ENCODE measurements around the gene RPL37.
"Not testable (repeated sequence)": the region's sequence is repeated elsewhere in the genome, so short reads cannot be mapped to it uniquely, and the experiment has no call there.

RPL37 gene

DNA sequence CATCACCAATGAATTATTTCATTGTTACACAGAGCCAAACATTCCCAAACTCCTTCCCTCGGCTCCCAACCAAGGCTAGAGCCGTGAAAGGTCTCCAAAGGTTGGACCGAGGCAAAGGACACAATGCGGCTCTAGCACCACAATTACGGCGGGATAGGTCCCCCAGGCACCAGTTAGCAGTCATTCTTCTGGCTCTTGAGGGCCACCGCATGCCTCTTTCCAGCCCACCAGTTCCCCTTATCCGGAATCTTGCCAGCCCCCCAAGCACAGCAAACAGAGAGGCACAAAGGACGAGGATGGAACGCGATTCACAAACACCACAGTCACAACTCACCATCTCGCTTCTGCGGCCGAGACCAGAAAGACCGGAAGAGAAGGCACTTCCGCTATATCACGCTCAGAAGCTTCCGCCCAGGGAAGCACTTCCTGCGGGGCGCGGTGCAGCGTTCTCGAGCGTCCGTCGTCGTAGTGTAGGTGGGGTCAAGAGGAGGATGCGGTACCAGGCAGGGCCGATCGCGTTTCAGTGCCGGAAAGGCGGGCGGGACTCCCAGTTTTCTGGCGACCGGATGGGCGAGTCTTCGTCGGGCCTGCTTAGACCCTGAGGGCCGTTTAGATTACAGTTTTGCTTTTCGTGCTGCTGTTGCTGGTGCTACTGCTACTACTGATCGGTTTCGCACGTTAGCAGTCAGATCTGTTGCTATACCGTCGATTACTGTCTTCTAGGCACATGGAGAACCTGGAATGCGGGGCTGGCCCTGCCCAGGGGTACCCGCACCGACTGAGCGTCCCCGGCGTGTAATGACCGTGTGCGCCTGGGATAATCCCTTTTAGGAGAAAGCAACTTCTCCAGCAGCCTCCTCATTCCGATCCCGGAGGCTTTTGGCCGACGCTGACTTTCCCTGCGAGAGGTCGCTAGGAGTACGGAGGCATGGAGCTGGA, at the start of gene RPL37:
TSS of gene RPL37 (minus strand) at position 374 of the 939 bp plus-strand sequence. CDS start at position 337, 37 bp downstream.
- peak; percentile 93 for DNase-seq (ENCODE audit: low read depth in 2 of 2)

DNA sequence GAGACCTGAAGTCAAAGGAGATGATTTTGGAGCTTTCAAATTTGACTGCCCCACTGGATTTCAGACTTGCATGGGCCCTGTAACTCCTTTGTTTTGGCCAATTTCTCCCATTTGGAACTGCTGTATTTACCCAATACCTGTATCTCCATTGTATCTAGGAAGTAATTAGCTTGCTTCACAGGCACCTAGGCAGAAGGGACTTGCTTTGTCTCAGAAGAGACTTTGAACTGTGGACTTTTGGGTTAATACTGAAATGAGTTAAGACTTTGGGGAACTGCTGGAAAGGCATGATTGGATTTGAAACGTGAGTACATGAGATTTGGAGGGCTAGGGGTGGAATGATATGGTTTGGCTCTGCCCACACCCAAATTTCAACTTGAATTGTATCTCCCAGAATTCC, 48.0 kb upstream of the RPL37 start:
- DNase-seq (ENCODE audit: low read depth in 2 of 2), result not testable (repeated sequence)

DNA sequence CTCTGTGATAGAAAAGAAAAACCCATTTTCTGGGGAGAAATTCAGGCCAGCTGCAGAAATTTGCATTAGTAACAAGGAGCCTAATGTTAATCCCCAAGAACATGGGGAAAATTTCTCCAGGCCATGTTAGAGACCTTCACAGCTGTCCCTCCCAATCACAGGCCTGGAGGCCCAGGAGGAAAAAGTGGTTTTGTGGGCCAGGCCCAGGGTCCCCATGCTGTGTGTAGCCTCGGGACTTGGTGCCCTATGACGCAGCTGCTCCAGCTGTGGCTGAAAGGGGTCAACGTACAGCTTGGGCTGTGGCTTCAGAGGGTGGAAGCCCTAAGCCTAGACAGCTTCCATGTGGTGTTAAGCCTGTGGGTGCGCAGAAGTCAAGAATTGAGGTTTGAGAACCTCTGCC, 47.3 kb upstream of the RPL37 start:
- no peak for DNase-seq (ENCODE audit: low read depth in 2 of 2)

DNA sequence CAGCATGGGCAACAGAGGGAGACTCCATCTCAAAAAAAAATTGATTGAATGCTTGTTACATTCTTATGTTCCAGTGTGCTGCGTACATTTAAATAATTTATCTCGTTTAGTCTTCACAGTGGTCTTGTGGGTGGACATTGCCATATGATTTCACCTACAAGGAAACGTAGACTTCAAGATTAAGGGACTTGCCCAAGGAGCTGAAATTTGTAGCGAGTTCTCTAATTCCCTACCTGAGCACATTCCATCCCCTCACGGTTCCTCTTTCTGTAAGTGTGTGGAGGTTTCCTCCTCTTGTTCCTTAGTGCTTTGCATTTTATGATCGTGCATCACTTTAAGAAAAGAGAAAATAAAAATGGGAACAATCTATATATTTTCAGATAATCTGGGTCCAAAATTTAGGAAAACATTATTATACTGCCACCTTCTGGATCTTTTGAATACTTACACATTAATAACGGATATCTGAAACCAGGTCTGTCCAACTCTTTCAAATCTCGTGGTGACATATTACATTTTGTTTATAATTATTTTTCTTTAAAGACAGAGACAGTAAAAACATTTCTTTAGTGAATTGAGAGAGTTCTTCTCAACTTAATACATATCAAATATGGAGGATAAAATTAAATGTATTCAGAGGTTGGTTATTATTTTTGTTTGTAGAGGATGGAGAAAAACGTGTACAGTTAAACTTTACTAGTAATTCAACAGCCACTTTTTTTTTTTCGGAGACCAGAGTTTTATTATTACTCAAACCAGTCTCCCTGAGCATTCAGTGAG, 44.3 kb upstream of the RPL37 start:
- peak; percentile 1 to 3 for DNase-seq (ENCODE audit: low read depth in 2 of 2)

DNA sequence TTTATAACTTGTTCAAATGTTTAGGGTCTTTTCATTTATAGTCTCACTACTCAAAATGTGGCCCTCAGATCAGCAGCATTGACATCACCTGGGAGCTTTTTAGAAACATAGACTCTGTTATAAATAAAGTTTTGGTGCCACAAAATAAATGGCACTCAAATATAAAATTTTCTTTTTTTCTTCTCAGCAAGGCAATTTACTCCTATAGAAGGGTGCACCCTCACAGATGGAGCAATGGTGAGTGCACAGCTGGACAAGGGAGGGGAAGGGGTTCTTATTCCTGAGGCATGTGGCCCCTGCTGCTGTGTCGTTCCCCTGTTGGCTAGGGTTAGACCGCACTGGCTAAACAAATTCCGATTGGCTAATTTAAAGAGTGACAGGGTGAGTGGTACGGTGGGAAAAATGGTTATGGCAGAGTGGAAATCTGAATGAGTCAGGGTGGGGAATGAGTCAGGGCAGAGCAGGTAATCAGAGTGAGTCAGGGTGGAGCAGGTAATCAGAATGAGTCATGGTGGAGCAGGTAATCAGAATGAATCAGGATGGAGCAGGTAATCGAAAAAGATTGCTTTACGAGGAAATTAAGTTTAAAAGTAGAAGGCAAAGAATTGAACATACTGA, 42.5 kb upstream of the RPL37 start:
- DNase-seq (ENCODE audit: low read depth in 2 of 2), result no peak

DNA sequence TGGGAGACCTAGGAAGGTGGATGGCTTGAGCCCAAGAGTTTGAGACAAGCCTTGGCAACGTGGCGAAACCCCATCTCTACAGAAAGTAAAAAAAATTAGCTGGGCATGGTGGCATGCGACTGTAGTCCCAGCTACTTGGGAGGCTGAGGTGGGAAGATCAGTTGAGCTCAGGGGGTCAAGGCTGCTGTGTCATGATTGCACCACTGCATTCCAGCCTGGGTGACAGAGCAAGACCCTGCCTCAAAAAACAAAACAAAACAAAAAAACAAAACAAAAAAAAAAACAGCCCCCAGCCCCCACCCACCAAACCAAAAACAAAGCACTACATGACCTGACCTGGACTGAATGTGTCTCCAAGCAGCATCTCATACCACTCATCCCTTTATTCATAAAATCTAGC, 40.9 kb upstream of the RPL37 start:
- DNase-seq (ENCODE audit: low read depth in 2 of 2), result no peak

DNA sequence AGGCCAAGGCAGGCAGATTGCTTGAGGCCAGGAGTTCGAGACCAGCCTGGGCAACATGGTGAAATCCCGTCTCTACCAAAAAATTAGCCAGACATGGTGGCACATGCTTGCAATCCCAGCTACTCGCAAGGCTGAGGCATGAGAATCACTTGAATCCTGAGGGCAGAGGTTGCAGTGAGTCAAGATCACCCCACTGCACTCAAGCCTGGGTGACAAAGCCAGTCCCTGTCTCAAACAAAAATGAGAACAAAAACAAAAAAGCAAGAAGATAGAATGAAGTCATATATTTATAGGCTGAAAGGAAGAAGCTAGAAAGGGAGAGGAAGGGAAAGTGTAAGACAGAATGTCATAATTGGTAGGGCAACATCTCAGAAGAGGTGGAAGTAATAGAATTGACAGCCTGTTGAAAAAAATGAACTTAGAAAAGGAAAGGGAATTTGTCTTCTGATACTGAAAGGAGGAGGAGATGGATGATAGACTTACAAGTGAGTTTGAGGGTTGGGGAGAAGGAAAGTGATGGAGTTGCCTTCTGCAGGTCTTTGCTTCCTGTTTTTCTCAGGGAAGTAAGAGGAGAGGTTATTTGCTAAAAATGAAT, 38.4 kb upstream of the RPL37 start:
- no peak for DNase-seq (ENCODE audit: low read depth in 2 of 2)

DNA sequence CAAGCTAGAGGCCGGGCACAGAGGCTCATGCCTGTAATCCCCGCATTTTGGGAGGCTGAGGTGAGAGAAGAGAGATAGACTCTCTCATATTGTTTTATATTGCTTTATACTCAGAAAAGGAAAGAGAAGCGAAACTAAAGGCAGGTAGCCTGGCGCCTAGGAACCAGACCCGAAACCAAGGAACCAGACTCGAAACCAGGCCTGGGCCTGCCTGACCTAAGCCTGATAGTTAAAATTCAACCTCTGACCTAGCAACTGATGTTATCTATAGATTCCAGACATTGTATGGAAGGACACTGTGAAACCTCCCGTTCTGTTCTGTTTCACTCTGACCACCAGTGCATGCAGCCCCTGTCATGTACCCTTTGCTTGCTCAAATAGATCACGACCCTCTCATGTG, 37.2 kb upstream of the RPL37 start:
- not testable (repeated sequence) for DNase-seq (ENCODE audit: low read depth in 2 of 2)

DNA sequence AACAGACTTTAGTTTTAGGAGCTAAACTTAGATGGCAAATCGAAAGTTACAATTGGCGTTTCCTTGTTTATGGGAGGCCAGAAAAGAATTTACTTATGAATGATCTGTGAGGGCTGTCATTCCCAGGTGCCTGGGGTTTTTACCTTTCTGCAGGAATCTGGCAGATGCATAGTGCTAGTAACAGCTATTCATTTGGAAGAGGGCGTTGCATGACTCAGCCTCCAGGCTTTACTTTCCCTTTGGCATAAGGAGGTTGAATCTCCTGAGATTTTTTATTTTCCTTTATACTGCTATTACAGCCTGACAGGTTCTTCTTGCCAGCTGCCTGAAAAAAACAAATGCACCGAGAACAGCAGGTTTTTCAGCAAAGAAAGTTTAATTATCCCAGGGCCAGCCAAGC, 36.2 kb upstream of the RPL37 start:
- DNase-seq (ENCODE audit: low read depth in 2 of 2), result no peak

DNA sequence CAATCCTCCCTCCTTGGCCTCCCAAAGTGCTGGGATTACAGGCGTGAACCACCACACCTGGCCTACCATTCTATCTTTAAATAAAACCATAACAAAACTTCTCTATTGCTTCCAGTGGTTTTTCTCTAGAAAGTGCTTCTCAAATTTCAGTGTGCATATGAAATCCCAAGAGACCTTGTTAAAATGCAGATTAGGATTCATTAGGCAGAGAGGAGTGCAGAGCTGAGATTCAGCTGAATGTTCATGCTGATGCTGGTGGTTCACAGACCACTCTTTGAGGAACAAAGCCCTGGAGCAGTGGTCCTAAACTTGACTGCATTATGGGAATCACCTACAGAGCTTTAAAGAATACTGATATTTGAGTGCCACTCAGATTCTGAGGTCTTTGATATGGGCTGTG, 34.4 kb upstream of the RPL37 start:
- no peak for DNase-seq (ENCODE audit: low read depth in 2 of 2)

DNA sequence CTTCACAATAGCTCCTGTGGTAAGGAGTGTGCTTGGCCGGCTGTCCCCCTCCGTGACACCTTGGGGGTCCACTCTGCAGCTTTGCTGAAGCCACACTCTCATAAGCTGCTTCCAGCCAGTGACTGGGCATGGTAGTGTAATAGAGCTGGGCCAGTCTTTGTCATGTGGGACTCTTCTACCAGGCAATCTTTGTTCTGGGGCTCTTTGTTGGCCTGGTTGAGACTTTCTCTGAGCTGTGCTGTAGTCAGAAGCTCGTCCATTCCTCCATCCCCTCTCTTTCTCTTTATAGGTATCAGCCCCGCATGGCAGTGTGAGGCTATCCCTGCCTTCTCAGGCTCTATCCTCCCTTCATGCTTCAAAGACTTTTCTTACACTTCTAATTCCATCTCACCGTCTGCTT, 31.8 kb upstream of the RPL37 start:
- DNase-seq (ENCODE audit: low read depth in 2 of 2), result no peak

DNA sequence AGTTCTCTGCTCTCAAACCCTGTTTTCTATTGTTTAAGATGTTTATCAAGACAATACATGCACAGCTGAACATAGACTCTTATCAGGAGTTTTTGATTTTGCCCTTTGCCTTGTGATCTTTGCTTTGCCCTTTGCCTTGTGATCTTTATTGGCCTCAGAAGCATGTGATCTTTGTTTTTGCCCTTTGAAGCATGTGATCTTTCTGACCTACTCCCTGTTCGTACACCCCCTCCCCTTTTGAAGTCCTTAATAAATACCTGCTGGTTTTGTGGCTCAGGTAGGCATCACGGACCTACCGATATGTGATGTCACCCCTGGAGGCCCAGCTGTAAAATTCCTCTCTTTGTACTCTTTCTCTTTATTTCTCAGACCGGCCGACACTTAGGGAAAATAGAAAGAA, 30.0 kb upstream of the RPL37 start:
- not testable (repeated sequence) for DNase-seq (ENCODE audit: low read depth in 2 of 2)

DNA sequence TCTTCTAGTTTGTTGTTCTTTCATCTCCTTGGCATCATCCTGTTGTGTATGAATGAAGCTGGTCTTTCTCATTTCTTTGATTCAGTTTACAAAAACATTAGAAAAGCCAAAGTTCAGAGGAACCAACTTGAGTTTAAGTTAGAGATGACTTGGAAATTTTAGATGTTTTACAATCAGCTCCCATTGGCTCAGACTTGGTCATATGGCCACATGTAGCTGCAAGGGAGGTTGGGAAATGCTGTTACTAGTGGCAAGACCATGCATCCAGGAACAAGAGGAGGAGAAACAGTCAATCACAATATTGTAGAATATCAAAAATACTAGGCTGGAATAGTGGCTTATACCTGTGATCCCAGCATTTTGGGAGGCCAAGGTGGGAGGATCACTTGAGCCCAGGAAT, 25.7 kb upstream of the RPL37 start:
- no peak for DNase-seq (ENCODE audit: low read depth in 2 of 2)

DNA sequence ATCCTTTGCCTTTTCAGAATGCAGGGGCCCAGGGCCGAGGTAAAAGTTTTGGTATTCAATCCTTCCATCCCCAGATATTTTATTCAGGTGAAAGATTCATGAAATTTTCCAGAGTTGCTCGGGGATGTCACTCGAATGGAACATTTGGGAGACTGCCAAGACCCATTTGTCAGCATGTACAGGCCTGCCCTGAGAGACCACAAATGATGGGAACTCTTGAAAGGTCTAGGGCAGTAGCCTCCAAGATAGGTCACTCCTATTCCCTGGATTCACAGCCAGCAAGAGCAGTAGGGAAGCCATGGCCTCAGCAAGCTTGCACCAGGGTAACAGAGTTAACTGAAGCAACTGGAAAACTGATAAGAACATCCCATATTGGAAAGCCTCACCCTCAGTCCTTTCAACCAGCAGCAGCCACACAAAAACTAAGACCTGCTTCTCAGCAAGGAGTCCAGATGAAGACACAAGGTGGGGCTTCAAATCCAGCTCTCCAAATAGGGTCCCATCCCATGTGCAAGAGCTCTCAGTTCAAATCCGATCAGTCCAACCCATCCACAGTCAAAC, 18.7 kb upstream of the RPL37 start:
- no peak for DNase-seq (ENCODE audit: low read depth in 2 of 2)

DNA sequence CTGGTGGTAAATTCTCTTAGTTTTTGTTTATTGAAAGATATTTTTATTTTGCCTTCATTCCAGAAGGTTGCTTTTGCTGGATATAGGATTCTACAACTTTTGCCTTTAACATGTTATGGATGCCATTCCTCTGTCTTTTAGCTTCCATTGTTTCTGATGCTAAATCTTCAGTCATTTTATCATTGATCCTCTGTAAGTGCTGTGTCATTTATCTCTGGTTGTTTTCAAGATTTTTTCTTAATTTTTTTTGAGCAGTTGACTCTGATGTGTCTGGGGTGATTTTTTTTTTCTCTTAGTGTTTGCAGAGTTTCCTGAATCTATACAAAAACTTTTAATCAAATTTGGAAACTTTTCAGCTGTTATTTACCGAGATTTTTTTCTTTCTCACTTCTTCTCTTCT, 12.5 kb upstream of the RPL37 start:
- DNase-seq (ENCODE audit: low read depth in 2 of 2), result no peak

DNA sequence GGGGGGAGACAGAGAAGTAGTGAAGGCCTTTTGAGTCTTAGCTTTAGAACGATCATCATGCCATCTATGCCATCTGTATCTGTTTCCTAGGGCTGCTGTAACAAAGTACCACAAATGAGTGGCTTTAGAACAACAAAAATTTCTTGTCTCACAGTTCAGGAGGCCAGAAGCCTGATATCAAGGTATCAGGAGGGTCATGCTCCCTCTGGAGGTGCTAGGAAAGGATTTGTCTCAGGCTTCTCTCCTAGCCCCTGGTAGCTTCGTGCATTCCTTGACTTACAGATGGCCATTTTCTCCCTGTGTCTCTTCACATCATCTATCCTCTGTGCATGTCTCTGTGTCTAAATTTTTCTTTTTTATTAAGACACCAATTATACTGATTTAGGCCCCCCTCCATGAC, 11.3 kb upstream of the RPL37 start:
- no peak for DNase-seq (ENCODE audit: low read depth in 2 of 2)

DNA sequence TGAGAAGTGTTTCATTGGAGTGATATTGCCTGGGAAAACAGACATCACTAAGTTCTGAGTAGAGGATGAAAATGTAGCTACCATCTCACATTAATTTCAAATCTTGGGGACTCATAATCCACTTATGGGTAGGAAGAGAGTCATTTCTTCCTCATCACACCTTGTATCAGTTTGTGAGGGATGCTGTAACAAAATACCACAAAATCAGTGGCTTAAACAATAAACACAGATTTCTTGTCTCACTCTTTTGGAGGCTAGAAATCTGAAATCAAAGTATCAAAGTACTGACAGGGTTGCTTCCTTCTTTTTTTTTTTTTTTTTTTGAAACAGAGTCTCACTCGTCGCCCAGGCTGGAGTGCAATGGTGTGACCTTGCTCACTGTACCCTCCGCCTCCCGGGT, 9.5 kb upstream of the RPL37 start:
- DNase-seq (ENCODE audit: low read depth in 2 of 2), result no peak

DNA sequence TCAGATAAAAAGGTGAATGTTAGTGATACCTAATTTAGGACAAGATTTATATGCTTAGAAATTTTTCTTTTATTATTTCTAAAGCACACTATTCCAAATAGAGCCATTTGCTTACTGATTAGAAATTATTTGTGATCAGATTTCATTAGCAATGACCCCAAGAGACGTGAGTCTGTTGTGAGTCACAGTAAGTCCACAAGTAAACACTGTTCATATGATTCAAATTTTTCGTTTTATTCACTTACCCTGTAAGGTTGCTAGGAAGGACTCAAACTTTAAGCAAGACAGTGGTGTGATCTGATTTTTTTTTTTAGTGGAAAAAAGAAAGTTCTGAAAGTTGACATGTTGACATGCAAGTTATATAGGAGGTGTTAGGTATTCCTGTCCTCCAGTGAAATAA, 7.3 kb upstream of the RPL37 start:
- no peak for DNase-seq (ENCODE audit: low read depth in 2 of 2)

DNA sequence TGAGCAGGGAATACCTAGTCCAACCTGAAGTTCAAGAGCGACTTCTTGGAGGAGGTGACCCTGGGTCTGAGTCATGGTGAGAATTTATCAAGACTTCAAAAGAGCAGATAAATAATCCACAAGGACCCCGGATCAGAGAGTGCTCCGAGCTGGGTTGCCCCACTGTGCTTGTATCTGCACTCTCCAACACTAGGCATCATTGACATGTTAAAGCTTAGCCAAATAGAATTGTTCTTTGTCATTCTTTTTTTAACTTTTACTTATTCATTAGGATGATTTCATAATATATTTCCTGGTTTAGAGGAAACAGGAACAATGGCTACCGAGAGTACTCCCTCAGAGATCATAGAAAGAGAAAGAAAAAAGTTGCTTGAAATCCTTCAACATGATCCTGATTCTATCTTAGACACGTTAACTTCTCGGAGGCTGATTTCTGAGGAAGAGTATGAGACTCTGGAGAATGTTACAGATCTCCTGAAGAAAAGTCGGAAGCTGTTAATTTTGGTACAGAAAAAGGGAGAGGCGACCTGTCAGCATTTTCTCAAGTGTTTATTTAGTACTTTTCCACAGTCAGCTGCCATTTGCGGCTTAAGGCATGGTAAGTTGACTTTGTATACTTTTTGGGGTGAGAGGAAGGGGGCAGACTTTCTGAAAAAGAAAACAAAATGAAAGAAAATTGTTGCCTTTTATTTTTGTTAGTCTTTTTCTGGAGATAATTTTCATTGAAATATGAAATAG, 6.2 kb upstream of the RPL37 start, which contains the start of gene CARD6:
TSS of gene CARD6 (plus strand) at position 300 of the 738 bp plus-strand sequence. CDS start at position 316, 16 bp downstream.
- DNase-seq (ENCODE audit: low read depth in 2 of 2), result no peak

DNA sequence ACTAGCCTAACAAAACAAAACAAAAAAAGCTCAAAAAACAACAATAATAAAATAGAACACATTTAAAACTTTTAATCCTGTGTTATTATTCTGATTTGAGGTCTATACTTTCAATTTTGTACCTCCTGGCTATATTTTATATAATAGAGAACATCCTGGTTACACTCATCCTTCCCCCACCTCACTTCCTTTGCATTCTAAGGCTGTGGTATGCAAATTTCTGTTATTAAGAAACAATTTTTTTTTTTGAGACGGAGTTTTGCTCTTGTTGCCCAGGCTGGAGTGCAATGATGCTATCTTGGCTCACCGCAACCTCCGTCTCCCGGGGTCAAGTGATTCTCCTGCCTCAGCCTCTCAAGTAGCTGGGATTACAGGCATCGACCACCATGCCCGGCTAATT, 3.1 kb upstream of the RPL37 start:
- no peak for DNase-seq (ENCODE audit: low read depth in 2 of 2)

DNA sequence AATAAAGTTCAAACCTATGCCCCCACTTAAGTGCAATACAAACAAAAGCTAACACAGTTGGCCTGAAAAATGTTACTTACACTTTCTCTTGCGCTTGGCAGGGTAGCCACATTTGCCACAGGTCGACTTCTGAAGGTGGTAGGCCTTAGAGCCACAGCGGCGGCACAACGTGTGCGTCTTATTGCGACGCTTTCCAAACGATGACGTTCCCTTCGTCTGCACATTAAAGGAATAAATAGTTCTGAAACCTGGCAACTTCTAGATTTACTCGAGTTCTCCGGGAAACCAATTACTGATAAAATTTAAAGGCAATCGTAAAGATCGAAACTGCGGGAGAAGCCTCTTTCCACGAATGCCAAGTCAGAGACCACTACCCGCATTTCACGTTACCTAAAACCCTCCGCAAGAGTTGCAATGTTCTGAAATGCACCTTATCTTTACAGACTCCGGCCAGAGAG, 602 bp downstream of the RPL37 start:
- no peak for DNase-seq (ENCODE audit: low read depth in 2 of 2)

All from fibroblast of skin of left biceps (primary cell).